ENCODE results near the gene CLIP1.
"Not testable (repeated sequence)": the region's sequence is repeated elsewhere in the genome, so short reads cannot be mapped to it uniquely, and the experiment has no call there.

Gene CLIP1

GRCh38 chr12:122399592-122400373, 22.7 kb downstream of the CLIP1 start:
- Histone ChIP-seq H3K4me1 (ENCODE audit: insufficient read depth, low read length) (peaks cover 12% of the 10 kb centered on the region), H3K4me3 (ENCODE audit: low read length) (no peak overlapping the region), H3K9me3 (ENCODE audit: low read length) (no peaks in the 10 kb centered on the region), H3K27me3 (ENCODE audit: insufficient read depth, low read length) (no peaks in the 10 kb centered on the region), H3K36me3 (ENCODE audit: insufficient read depth, low read length) (peaks cover 5% of the 10 kb centered on the region), H2AFZ (ENCODE audit: low read depth, low read length) (no peak overlapping the region)

GRCh38 chr12:122399254-122399591, 23.2 kb downstream of the CLIP1 start:
- no peak overlapping the region for H3K4me3 ChIP-seq (ENCODE audit: low read length)
- no peaks in the 10 kb centered on the region for H3K9me3 ChIP-seq (ENCODE audit: low read length)
- no peak overlapping the region for H2AFZ ChIP-seq (ENCODE audit: low read depth, low read length)
- peaks cover 5% of the 10 kb centered on the region for H3K36me3 ChIP-seq (ENCODE audit: insufficient read depth, low read length)
- H3K27me3 ChIP-seq (ENCODE audit: insufficient read depth, low read length): no peaks in the 10 kb centered on the region
- H3K4me1 ChIP-seq (ENCODE audit: insufficient read depth, low read length): peaks cover 12% of the 10 kb centered on the region

GRCh38 chr12:122397981-122398380, 24.5 kb downstream of the CLIP1 start:
- peaks cover 12% of the 10 kb centered on the region for H3K4me1 ChIP-seq (ENCODE audit: insufficient read depth, low read length)
- not testable (repeated sequence) for H2AFZ ChIP-seq (ENCODE audit: low read depth, low read length); H3K27me3 ChIP-seq (ENCODE audit: insufficient read depth, low read length); H3K4me3 ChIP-seq (ENCODE audit: low read length); H3K36me3 ChIP-seq (ENCODE audit: insufficient read depth, low read length); H3K9me3 ChIP-seq (ENCODE audit: low read length)

GRCh38 chr12:122395319-122395718, 27.1 kb downstream of the CLIP1 start:
- Histone ChIP-seq H2AFZ (ENCODE audit: low read depth, low read length) (no peak overlapping the region), H3K9me3 (ENCODE audit: low read length) (no peaks in the 10 kb centered on the region), H3K27me3 (ENCODE audit: insufficient read depth, low read length) (no peaks in the 10 kb centered on the region), H3K36me3 (ENCODE audit: insufficient read depth, low read length) (no peaks in the 10 kb centered on the region), H3K4me1 (ENCODE audit: insufficient read depth, low read length) (peaks cover 8% of the 10 kb centered on the region), H3K4me3 (ENCODE audit: low read length) (no peak overlapping the region)

- Histone ChIP-seq H3K36me3 (ENCODE audit: insufficient read depth, low read length) (no peaks in the 10 kb centered on the region), H3K9me3 (ENCODE audit: low read length) (no peaks in the 10 kb centered on the region), H3K27me3 (ENCODE audit: insufficient read depth, low read length) (no peaks in the 10 kb centered on the region), H3K4me3 (ENCODE audit: low read length) (no peak overlapping the region), H3K4me1 (ENCODE audit: insufficient read depth, low read length) (peaks cover 2% of the 10 kb centered on the region), H2AFZ (ENCODE audit: low read depth, low read length) (no peak overlapping the region)
Measured at GRCh38 chr12:122394626-122395194, 27.8 kb downstream of the CLIP1 start.

- Histone ChIP-seq H3K4me1 (ENCODE audit: insufficient read depth, low read length) (no peaks in the 10 kb centered on the region), H3K4me3 (ENCODE audit: low read length) (no peak overlapping the region), H2AFZ (ENCODE audit: low read depth, low read length) (no peak overlapping the region), H3K9me3 (ENCODE audit: low read length) (no peaks in the 10 kb centered on the region), H3K36me3 (ENCODE audit: insufficient read depth, low read length) (no peaks in the 10 kb centered on the region), H3K27me3 (ENCODE audit: insufficient read depth, low read length) (no peaks in the 10 kb centered on the region)
Measured at GRCh38 chr12:122393817-122394216, 28.7 kb downstream of the CLIP1 start.

GRCh38 chr12:122392411-122392810, 30.1 kb downstream of the CLIP1 start:
- H2AFZ ChIP-seq (ENCODE audit: low read depth, low read length): no peak overlapping the region
- no peaks in the 10 kb centered on the region for H3K4me1 ChIP-seq (ENCODE audit: insufficient read depth, low read length)
- no peaks in the 10 kb centered on the region for H3K27me3 ChIP-seq (ENCODE audit: insufficient read depth, low read length)
- no peaks in the 10 kb centered on the region for H3K36me3 ChIP-seq (ENCODE audit: insufficient read depth, low read length)
- H3K9me3 ChIP-seq (ENCODE audit: low read length): no peaks in the 10 kb centered on the region
- no peak overlapping the region for H3K4me3 ChIP-seq (ENCODE audit: low read length)

GRCh38 chr12:122389677-122390076, 32.8 kb downstream of the CLIP1 start:
- Histone ChIP-seq H3K27me3 (ENCODE audit: insufficient read depth, low read length) (no peaks in the 10 kb centered on the region), H2AFZ (ENCODE audit: low read depth, low read length) (no peak overlapping the region), H3K4me1 (ENCODE audit: insufficient read depth, low read length) (no peaks in the 10 kb centered on the region), H3K4me3 (ENCODE audit: low read length) (no peak overlapping the region), H3K9me3 (ENCODE audit: low read length) (no peaks in the 10 kb centered on the region), H3K36me3 (ENCODE audit: insufficient read depth, low read length) (no peaks in the 10 kb centered on the region)

- Histone ChIP-seq H3K4me1 (ENCODE audit: insufficient read depth, low read length) (peaks cover 6% of the 10 kb centered on the region), H3K27me3 (ENCODE audit: insufficient read depth, low read length) (no peaks in the 10 kb centered on the region), H3K4me3 (ENCODE audit: low read length) (no peak overlapping the region), H3K9me3 (ENCODE audit: low read length) (no peaks in the 10 kb centered on the region), H3K36me3 (ENCODE audit: insufficient read depth, low read length) (no peaks in the 10 kb centered on the region), H2AFZ (ENCODE audit: low read depth, low read length) (no peak overlapping the region)
Measured at GRCh38 chr12:122387887-122388286, 34.6 kb downstream of the CLIP1 start.

GRCh38 chr12:122385171-122386016, 37.1 kb downstream of the CLIP1 start:
- H3K4me1 ChIP-seq (ENCODE audit: insufficient read depth, low read length): peaks cover 6% of the 10 kb centered on the region
- no peaks in the 10 kb centered on the region for H3K27me3 ChIP-seq (ENCODE audit: insufficient read depth, low read length)
- H3K4me3 ChIP-seq (ENCODE audit: low read length): no peak overlapping the region
- no peak overlapping the region for H2AFZ ChIP-seq (ENCODE audit: low read depth, low read length)
- peaks cover 3% of the 10 kb centered on the region for H3K36me3 ChIP-seq (ENCODE audit: insufficient read depth, low read length)
- H3K9me3 ChIP-seq (ENCODE audit: low read length): no peaks in the 10 kb centered on the region

- Histone ChIP-seq H3K4me3 (ENCODE audit: low read length) (no peak overlapping the region), H3K4me1 (ENCODE audit: insufficient read depth, low read length) (peaks cover 6% of the 10 kb centered on the region), H3K9me3 (ENCODE audit: low read length) (no peaks in the 10 kb centered on the region)
Measured at GRCh38 chr12:122382919-122383350, 39.5 kb downstream of the CLIP1 start.

GRCh38 chr12:122381021-122381420, 41.4 kb downstream of the CLIP1 start:
- Histone ChIP-seq H3K36me3 (ENCODE audit: insufficient read depth, low read length) (peaks cover 32% of the 10 kb centered on the region), H3K27me3 (ENCODE audit: insufficient read depth, low read length) (no peaks in the 10 kb centered on the region), H3K4me1 (ENCODE audit: insufficient read depth, low read length) (peaks cover 6% of the 10 kb centered on the region), H2AFZ (ENCODE audit: low read depth, low read length) (no peak overlapping the region), H3K4me3 (ENCODE audit: low read length) (no peak overlapping the region), H3K9me3 (ENCODE audit: low read length) (no peaks in the 10 kb centered on the region)

More at GRCh38 chr12:122382919-122383350, 39.5 kb downstream of the CLIP1 start:
- Histone ChIP-seq H3K36me3 (ENCODE audit: insufficient read depth, low read length) (peaks cover 19% of the 10 kb centered on the region), H2AFZ (ENCODE audit: low read depth, low read length) (no peak overlapping the region), H3K27me3 (ENCODE audit: insufficient read depth, low read length) (no peaks in the 10 kb centered on the region)

GRCh38 chr12:122376751-122377150, 45.7 kb downstream of the CLIP1 start:
- H3K4me3 ChIP-seq (ENCODE audit: low read length); H3K4me1 ChIP-seq (ENCODE audit: insufficient read depth, low read length); H3K9me3 ChIP-seq (ENCODE audit: low read length); H3K27me3 ChIP-seq (ENCODE audit: insufficient read depth, low read length); H2AFZ ChIP-seq (ENCODE audit: low read depth, low read length): not testable (repeated sequence)
- H3K36me3 ChIP-seq (ENCODE audit: insufficient read depth, low read length): peaks cover 54% of the 10 kb centered on the region

Data from neuron (in vitro differentiated cells).